Breast epithelium (tissue), 3 donors: ENCODE measurements around the gene MACROD2.

Experiments used
- CTCF ChIP-seq, 3 donors: fragments of 450-650 bp; IDR thresholded peaks; one replicate each; pipeline ENCODE4 v1.5.1; 2016 to 2017; ENCODE audit warnings: antibody characterized with exemption in 3 of 3, mild to moderate bottlenecking in 3 of 3, moderate library complexity in 3 of 3
- POLR2A ChIP-seq: fragments of 450-650 bp; IDR thresholded peaks from one replicate; pipeline ENCODE4 v1.6.1; 2016; ENCODE audit warnings: antibody characterized with exemption, mild to moderate bottlenecking, moderate library complexity

DNA sequence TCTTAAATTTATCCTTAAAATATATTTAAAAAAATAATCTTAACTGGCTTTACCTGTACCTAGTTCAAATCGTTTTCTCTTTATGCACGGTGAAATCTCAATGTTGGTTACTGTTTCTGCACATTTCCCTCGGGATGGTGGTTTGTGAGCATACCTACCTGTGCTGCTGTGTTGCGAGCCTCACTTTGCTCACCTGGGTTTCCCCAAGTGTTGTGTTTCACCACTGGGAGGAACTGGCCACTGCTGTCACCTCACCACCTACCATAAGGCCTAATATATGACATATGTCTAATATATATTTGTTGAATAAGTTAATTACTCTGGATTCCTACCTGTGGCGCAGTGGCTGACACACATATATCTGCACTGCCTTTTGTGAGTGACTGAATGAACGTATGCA, 835.6 kb downstream of the MACROD2 start:
- TF ChIP-seq CTCF (IDR thresholded peaks at IDR 0.05) (no peak), POLR2A (no peak)
